Placental epithelial cell (primary cell): ENCODE results near the gene PRAMEF1. TPM values are rescaled to one million over a fixed set of nuclear protein-coding genes. Genes with fewer than 3 reads are reported as not detected.

Source experiments
- total RNA-seq: library from RNA; depleted of rRNA; stranded (reverse); fragments of >200 nt; gene quantifications from 2 replicates; pipeline ENCODE4 v1.2.3, GENCODE V29; 2012

Gene PRAMEF1, protein sequence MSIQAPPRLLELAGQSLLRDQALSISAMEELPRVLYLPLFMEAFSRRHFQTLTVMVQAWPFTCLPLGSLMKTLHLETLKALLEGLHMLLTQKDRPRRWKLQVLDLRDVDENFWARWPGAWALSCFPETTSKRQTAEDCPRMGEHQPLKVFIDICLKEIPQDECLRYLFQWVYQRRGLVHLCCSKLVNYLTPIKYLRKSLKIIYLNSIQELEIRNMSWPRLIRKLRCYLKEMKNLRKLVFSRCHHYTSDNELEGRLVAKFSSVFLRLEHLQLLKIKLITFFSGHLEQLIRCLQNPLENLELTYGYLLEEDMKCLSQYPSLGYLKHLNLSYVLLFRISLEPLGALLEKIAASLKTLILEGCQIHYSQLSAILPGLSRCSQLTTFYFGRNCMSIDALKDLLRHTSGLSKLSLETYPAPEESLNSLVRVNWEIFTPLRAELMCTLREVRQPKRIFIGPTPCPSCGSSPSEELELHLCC
- 0.11 TPM in 1 of 2 replicates, not detected in the other for total RNA-seq

GRCh38 chr1:12791097-12791496, at the start of gene PRAMEF1:
PRAMEF1 (plus strand) TSS chr1:12791397; CDS start chr1:12793228, 1,831 bp downstream.

GRCh38 chr1:12745992-12746323, 45.2 kb upstream of the PRAMEF1 start, which contains the start of gene CFAP107:
CFAP107 (plus strand) TSS chr1:12746200; CDS start chr1:12746431, 231 bp downstream.

DNA sequence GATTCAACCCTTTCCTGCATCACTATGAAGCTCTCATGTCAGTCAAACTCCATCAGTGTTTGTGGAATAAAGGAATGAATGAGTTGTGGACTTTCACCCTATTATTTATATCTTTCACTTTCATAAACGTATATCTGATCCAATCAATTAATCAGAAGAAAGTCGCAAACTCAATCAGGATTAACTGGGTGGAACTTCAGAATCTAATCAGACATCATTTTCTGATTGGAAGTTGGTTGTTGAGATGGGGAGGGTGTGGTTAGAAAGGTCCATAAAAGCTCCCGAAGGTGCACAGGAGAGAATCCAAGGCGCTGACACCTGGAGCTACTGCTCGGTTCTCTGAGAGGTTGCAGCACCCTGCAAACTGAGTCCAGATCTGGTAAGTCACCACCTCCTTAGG, 17.8 kb upstream of the PRAMEF1 start, which contains the start of gene PRAMEF12:
Gene PRAMEF12 (plus strand): TSS at position 301 of the 400 bp plus-strand sequence. CDS start 1,130 bp downstream, outside the sequence.

DNA sequence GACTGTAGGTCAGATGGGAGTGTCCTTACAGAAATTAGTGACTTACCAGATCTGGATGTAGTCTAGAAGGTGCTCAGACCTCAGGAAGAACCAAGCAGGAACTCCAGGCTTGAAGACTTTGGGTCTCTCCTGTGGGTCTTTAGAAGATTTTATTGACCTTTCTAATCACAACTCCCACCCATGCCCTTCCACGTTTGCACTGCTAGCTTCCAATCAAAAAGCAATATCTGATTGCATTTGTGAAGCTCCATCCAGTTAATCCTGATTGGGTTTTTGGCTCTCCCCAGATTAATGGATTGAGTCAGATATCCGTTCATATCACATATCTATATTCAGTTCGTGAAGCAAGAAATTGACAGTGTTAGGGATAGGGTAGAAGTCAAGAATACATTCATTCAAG, 40.1 kb downstream of the PRAMEF1 start, which contains the start of gene PRAMEF11:
Gene PRAMEF11 (minus strand): TSS at position 101 of the 400 bp plus-strand sequence. CDS start 2,621 bp downstream, outside the sequence.

Other genes starting within 250 kb of the PRAMEF1 start
- gene DHRS3, start 173.2 kb upstream of the PRAMEF1 start, total RNA-seq: 16.1 and 29.1 TPM in 2 replicates
- under 0.01 TPM in 1 of 2 replicates, not detected in the other for gene AADACL4, start 147.3 kb upstream of the PRAMEF1 start, total RNA-seq
- gene AADACL3, start 75.3 kb upstream of the PRAMEF1 start, total RNA-seq: not detected in 2 replicates
- not detected in 2 replicates for gene CFAP107, start 45.2 kb upstream of the PRAMEF1 start, total RNA-seq
- not detected in 2 replicates for gene PRAMEF12, start 17.7 kb upstream of the PRAMEF1 start, total RNA-seq
- not detected in 2 replicates for gene PRAMEF11, start 40.0 kb downstream of the PRAMEF1 start, total RNA-seq
- not detected in 2 replicates for gene HNRNPCL1, start 57.3 kb downstream of the PRAMEF1 start, total RNA-seq
- gene PRAMEF2, start 65.7 kb downstream of the PRAMEF1 start, total RNA-seq: not detected in 2 replicates
- not detected in 2 replicates for gene PRAMEF4, start 94.8 kb downstream of the PRAMEF1 start, total RNA-seq
- not detected in 2 replicates for gene PRAMEF10, start 106.9 kb downstream of the PRAMEF1 start, total RNA-seq
- gene PRAMEF7, start 125.2 kb downstream of the PRAMEF1 start, total RNA-seq: not detected in 2 replicates
- not detected in 2 replicates for gene PRAMEF6, start 156.2 kb downstream of the PRAMEF1 start, total RNA-seq